Inflammatory macrophage treated with lipopolysaccharide for 4 hours (primary cell): Measurements from ENCODE around the gene PGAP6.

ENCODE experiments used
- DNase-seq: peaks from one replicate; pipeline ENCODE4 v3.0.0-alpha.2; 2020

The PGAP6 gene

DNA sequence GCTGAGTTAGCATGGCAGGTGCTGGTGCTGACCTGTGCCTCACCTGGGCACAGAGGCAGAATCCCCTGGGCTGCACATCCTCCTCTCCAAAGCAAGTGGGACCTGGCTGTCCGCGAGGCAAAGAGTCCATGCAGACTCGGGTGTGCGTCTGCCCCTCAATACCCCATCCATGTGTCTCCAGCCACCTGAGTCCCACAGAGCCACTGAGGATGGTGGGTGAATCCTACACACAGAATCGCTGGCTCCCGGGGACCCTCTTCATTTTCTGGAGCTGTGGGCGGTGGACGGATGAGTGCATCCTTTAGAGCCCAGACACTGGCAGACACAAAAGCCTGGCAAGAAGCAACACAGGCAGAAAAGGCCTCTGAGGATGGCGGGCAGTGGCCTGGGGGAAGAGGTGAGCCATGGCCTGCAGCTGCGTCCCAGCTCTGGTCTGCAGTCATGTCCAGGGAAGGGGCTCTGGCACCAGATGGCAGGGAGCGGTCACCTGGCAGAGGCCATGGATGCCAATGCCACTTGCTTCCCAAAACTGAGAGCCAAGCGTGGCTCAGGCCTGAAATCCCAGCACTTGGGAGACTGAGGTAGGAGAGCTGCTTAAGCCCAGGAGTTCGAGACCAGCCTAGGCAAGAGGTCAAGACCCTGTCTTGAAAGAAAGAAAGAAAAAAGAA lies 59.2 kb downstream of the PGAP6 start:
- DNase-seq = no peak

DNA sequence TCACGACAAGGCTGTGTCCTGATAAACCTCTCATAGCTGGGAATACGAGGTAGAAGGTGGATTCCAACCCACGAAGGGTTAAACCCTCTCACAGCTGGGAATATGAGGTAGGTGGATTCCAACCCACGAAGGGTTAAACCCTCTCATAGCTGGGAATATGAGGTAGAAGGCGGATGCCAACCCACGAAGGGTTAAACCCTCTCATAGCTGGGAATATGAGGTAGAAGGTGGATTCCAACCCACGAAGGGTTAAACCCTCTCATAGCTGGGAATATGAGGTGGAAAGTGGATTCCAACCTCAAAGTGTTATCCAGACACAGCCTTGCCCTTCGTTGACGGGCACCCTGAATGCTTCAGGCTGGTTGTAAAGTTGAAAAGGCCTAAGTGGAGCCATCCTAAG lies 60.2 kb downstream of the PGAP6 start:
- no peak for DNase-seq
